HepG2 (cell line): ENCODE measurements around the gene TMEM214. TPM values are rescaled to one million over a fixed set of nuclear protein-coding genes. Genes with fewer than 3 reads are reported as not detected.

ENCODE experiments used
- ATF1 ChIP-seq: IDR thresholded peaks from 2 replicates; pipeline ENCODE4 v1.6.1; 2016; ENCODE audit warnings: mild to moderate bottlenecking, control low read depth
- EEA1 ChIP-seq: sonication (generic); formaldehyde crosslinking; IDR thresholded peaks from 2 replicates; pipeline ENCODE4 v1.5.1; 2020; ENCODE audit warnings: mild to moderate bottlenecking, missing genetic modification reagents, borderline replicate concordance
- HINFP ChIP-seq: sonication (generic); formaldehyde crosslinking; IDR thresholded peaks from 2 replicates; pipeline ENCODE4 v1.4.0; 2020; ENCODE audit warnings: low read depth, mild to moderate bottlenecking, missing genetic modification reagents
- PCBP1 ChIP-seq: fragments of 200-400 bp; formaldehyde crosslinking; IDR thresholded peaks from 2 replicates; pipeline ENCODE4 v1.6.1; 2017; ENCODE audit warnings: mild to moderate bottlenecking, low read depth, low read length, borderline replicate concordance
- PCBP2 ChIP-seq: fragments of 200-400 bp; formaldehyde crosslinking; optimal IDR thresholded peaks from 2 replicates; pipeline ENCODE3; 2018; ENCODE audit warnings: low read length, low read depth; ENCODE audit not compliant: poor library complexity, severe bottlenecking
- UBTF ChIP-seq: sonication (generic); formaldehyde crosslinking; IDR thresholded peaks from 2 replicates; pipeline ENCODE4 v1.4.0; 2020; ENCODE audit warnings: mild to moderate bottlenecking, missing genetic modification reagents
- ZBTB38 ChIP-seq: sonication (generic); formaldehyde crosslinking; IDR thresholded peaks from 2 replicates; pipeline ENCODE4 v1.5.1; 2020; ENCODE audit warnings: mild to moderate bottlenecking, missing genetic modification reagents
- ZBTB7A ChIP-seq: sonication (generic); formaldehyde crosslinking; IDR thresholded peaks from 2 replicates; pipeline ENCODE4 v1.8.0; 2022; ENCODE audit warnings: mild to moderate bottlenecking, missing genetic modification reagents
- ZNF3 ChIP-seq: IDR thresholded peaks from 2 replicates; pipeline ENCODE4 v1.7.0; 2017; ENCODE audit warnings: inconsistent platforms
- ZNF33B ChIP-seq: sonication (generic); formaldehyde crosslinking; IDR thresholded peaks from 2 replicates; pipeline ENCODE4 v1.5.1; 2020; ENCODE audit warnings: mild to moderate bottlenecking, missing genetic modification reagents
- ZNF430 ChIP-seq: sonication (generic); formaldehyde crosslinking; IDR thresholded peaks from 2 replicates; pipeline ENCODE4 v1.9.0; 2021; ENCODE audit warnings: mild to moderate bottlenecking, missing genetic modification reagents
- ZSCAN29 ChIP-seq: sonication (generic); formaldehyde crosslinking; conservative IDR thresholded peaks from 2 replicates; pipeline ENCODE4 v1.4.0; 2020; ENCODE audit warnings: mild to moderate bottlenecking, missing genetic modification reagents
- polyA plus RNA-seq, 8 experiments: library from polyadenylated mRNA; depleted of rRNA in 3 of 8; stranded (reverse) in 7 of 8; unstranded in 1 of 8; fragments of >200 nt; fragmentation: Illumina TruSeq in 4 of 8; extraction: Trizol in 4 of 8; gene quantifications; 2 replicates each; pipeline versions ENCODE4 v1.2.1 to v1.2.3, GENCODE V29; 2011 to 2016; ENCODE audit warnings: low read depth in 4 of 8, missing spikeins in 1 of 8, mixed read lengths in 1 of 8; ENCODE audit not compliant: insufficient read depth in 1 of 8
- total RNA-seq, 5 experiments: library from RNA; depleted of rRNA; stranded (reverse); fragments of >200 nt; fragmentation: Illumina TruSeq; extraction: Trizol; gene quantifications; 2 replicates each; pipeline ENCODE4 v1.2.3, GENCODE V29; 2016; ENCODE audit warnings: low read depth in 1 of 5
- TF ChIP-seq, protein P1 (sequence below): sonication (generic); formaldehyde crosslinking; IDR thresholded peaks from 2 replicates; pipeline ENCODE4 v1.8.0; 2022; ENCODE audit warnings: mild to moderate bottlenecking, missing genetic modification reagents
- TF ChIP-seq, protein P2 (sequence below): sonication (generic); formaldehyde crosslinking; IDR thresholded peaks from 2 replicates; pipeline ENCODE4 v1.5.1; 2020; ENCODE audit warnings: missing genetic modification reagents, mild to moderate bottlenecking, borderline replicate concordance

TMEM214 gene
- total and polyA plus RNA-seq, 2 of the 13 experiments (the other 11 are each of a cell fraction or from before 2014, with no cell fraction given) = 58.3 to 132 TPM

DNA sequence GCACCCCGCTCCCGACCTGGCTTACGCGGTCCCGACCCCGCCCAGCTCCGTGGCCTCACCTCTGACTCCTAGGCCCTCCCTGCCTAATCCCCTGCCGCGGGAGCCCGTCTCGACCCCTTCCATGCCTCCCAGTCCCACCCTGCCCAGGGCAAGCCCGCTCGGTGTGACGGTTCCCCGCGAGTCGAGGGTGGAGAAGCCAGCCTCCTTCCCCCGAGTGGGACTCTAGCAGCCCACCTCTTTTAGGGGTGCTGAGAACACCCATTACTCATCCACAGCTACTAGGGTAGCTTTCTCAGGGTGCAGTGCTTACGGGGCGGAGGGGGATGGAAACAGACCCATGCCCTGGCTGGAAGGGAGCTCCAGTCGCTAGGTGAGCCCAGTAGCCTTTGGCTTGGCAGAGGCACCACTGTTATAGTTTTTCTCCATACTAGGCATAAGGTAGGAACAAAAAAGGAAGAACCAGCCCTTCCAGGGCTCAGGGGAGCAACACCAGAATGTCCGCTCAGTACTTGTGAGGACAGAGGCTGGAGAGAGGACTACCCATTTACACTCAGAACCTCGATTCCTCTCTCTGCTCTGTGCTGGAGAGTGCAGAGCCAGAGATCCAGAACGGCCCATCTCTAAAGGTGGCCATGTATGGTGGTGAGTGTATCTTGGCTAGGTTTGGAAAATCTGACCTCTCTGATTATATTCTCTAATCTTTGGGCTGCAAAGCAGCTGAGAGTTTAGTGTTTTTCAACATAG lies 19.3 kb downstream of the TMEM214 start (continued):
- TF ChIP-seq UBTF (CRISPR knock-in tag) (no peak), ZSCAN29 (CRISPR knock-in tag) (no peak), PCBP1 (0 out of 2 replicates have a peak, but pooled peaks have one; percentile 5), ZNF3 (CRISPR knock-in tag) (no peak), EEA1 (CRISPR knock-in tag) (no peak), ZNF430 (CRISPR knock-in tag) (no peak), ATF1 (CRISPR knock-in tag) (no peak), ZBTB38 (no peak), PCBP2 (no peak), HINFP (CRISPR knock-in tag) (no peak), ZNF33B (CRISPR knock-in tag) (no peak), ZBTB7A (peak; percentile 60; the same call in 1 of the 2 replicates)
- TF ChIP-seq, protein P1, sequence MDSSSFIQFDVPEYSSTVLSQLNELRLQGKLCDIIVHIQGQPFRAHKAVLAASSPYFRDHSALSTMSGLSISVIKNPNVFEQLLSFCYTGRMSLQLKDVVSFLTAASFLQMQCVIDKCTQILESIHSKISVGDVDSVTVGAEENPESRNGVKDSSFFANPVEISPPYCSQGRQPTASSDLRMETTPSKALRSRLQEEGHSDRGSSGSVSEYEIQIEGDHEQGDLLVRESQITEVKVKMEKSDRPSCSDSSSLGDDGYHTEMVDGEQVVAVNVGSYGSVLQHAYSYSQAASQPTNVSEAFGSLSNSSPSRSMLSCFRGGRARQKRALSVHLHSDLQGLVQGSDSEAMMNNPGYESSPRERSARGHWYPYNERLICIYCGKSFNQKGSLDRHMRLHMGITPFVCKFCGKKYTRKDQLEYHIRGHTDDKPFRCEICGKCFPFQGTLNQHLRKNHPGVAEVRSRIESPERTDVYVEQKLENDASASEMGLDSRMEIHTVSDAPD (CRISPR knock-in tag) = no peak
- TF ChIP-seq, protein P2, sequence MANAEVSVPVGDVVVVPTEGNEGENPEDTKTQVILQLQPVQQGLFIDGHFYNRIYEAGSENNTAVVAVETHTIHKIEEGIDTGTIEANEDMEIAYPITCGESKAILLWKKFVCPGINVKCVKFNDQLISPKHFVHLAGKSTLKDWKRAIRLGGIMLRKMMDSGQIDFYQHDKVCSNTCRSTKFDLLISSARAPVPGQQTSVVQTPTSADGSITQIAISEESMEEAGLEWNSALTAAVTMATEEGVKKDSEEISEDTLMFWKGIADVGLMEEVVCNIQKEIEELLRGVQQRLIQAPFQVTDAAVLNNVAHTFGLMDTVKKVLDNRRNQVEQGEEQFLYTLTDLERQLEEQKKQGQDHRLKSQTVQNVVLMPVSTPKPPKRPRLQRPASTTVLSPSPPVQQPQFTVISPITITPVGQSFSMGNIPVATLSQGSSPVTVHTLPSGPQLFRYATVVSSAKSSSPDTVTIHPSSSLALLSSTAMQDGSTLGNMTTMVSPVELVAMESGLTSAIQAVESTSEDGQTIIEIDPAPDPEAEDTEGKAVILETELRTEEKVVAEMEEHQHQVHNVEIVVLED (CRISPR knock-in tag) = no peak
